Measurements from ENCODE around the gene DNAJC21. TPM values are rescaled to one million over a fixed set of nuclear protein-coding genes. Genes with fewer than 3 reads are reported as not detected.
A peak's percentile ranks its signal among the peaks of the same experiment; 100 is the strongest.

DNAJC21 gene
- total RNA-seq, 1 donor from 2014 or later, result 37.0 TPM

- TF ChIP-seq CTCF (IDR thresholded peaks at IDR 0.05; ENCODE audit: insufficient read depth, low read length, poor library complexity, severe bottlenecking), result no peak
- DNase-seq (ENCODE audit: low read depth), result peak; percentile 71
- no peak overlapping the region for H3K4me3 ChIP-seq (ENCODE audit: low read depth, low read length)
- H3K27me3 ChIP-seq (ENCODE audit: control insufficient read depth, insufficient read depth, low read length), result no peaks in the 10 kb centered on the region
- H3K36me3 ChIP-seq (ENCODE audit: control insufficient read depth, insufficient read depth, low read length), result no peaks in the 10 kb centered on the region
These were observed 5.5 kb upstream of the DNAJC21 start for GRCh38 chr5:34923694-34924461.

GRCh38 chr5:34924462-34924765, 4.9 kb upstream of the DNAJC21 start:
- Histone ChIP-seq H3K27me3 (ENCODE audit: control insufficient read depth, insufficient read depth, low read length) (no peaks in the 10 kb centered on the region), H3K36me3 (ENCODE audit: control insufficient read depth, insufficient read depth, low read length) (no peaks in the 10 kb centered on the region), H3K4me3 (ENCODE audit: low read depth, low read length) (no peak overlapping the region)
- no peak for DNase-seq (ENCODE audit: low read depth)
- TF ChIP-seq CTCF (IDR thresholded peaks at IDR 0.05; ENCODE audit: insufficient read depth, low read length, poor library complexity, severe bottlenecking), result no peak

GRCh38 chr5:34926318-34926888, 3.0 kb upstream of the DNAJC21 start:
- TF ChIP-seq CTCF (IDR thresholded peaks at IDR 0.05; ENCODE audit: insufficient read depth, low read length, poor library complexity, severe bottlenecking), result no peak
- Histone ChIP-seq H3K36me3 (ENCODE audit: control insufficient read depth, insufficient read depth, low read length) (no peaks in the 10 kb centered on the region), H3K4me3 (ENCODE audit: low read depth, low read length) (no peak overlapping the region), H3K27me3 (ENCODE audit: control insufficient read depth, insufficient read depth, low read length) (no peaks in the 10 kb centered on the region)
- no peak for DNase-seq (ENCODE audit: low read depth)

GRCh38 chr5:34927785-34928184, 1.6 kb upstream of the DNAJC21 start:
- no peaks in the 10 kb centered on the region for H3K27me3 ChIP-seq (ENCODE audit: control insufficient read depth, insufficient read depth, low read length)
- no peak for DNase-seq (ENCODE audit: low read depth)
- H3K4me3 ChIP-seq (ENCODE audit: low read depth, low read length), result no peak overlapping the region
- TF ChIP-seq CTCF (IDR thresholded peaks at IDR 0.05; ENCODE audit: insufficient read depth, low read length, poor library complexity, severe bottlenecking), result no peak
- H3K36me3 ChIP-seq (ENCODE audit: control insufficient read depth, insufficient read depth, low read length), result no peaks in the 10 kb centered on the region

- no peaks in the 10 kb centered on the region for H3K27me3 ChIP-seq (ENCODE audit: control insufficient read depth, insufficient read depth, low read length)
- H3K36me3 ChIP-seq (ENCODE audit: control insufficient read depth, insufficient read depth, low read length), result no peaks in the 10 kb centered on the region
- TF ChIP-seq CTCF (IDR thresholded peaks at IDR 0.05; ENCODE audit: insufficient read depth, low read length, poor library complexity, severe bottlenecking), result no peak
- no peak for DNase-seq (ENCODE audit: low read depth)
- no peak overlapping the region for H3K4me3 ChIP-seq (ENCODE audit: low read depth, low read length)
These were observed 1.1 kb upstream of the DNAJC21 start for GRCh38 chr5:34928267-34928666.

Measured in kidney epithelial cell (primary cell).